DMS53 treated with DMSO at 0.1 percent for 48 hours (cell line): Measurements from ENCODE around the gene ZNF81.
"Not testable (repeated sequence)": the region's sequence is repeated elsewhere in the genome, so short reads cannot be mapped to it uniquely, and the experiment has no call there.

ENCODE experiments used
- DNase-seq: peaks from one replicate; lab custom pipeline; 2025; ENCODE audit not compliant: unreplicated experiment; lab: John Stamatoyannopoulos, UW

Gene ZNF81

GRCh38 chrX:47931970-47932369, 95.3 kb downstream of the ZNF81 start:
- not testable (repeated sequence) for DNase-seq

GRCh38 chrX:47933946-47934345, 97.2 kb downstream of the ZNF81 start:
- no peak for DNase-seq

- DNase-seq: no peak
These were observed 99.7 kb downstream of the ZNF81 start for GRCh38 chrX:47936224-47936939.

- DNase-seq: no peak
These were observed 100.2 kb downstream of the ZNF81 start for GRCh38 chrX:47936940-47937317.

GRCh38 chrX:47940448-47940847, 103.7 kb downstream of the ZNF81 start:
- no peak for DNase-seq

- no peak for DNase-seq
These were observed 104.7 kb downstream of the ZNF81 start for GRCh38 chrX:47941423-47941822.

GRCh38 chrX:47955295-47955694, 118.6 kb downstream of the ZNF81 start:
- DNase-seq: not testable (repeated sequence)

- DNase-seq: no peak
These were observed 119.3 kb downstream of the ZNF81 start for GRCh38 chrX:47956016-47956415.

GRCh38 chrX:47958206-47958605, 121.5 kb downstream of the ZNF81 start:
- DNase-seq: not testable (repeated sequence)

- DNase-seq: peak; percentile 3
These were observed 122.2 kb downstream of the ZNF81 start for GRCh38 chrX:47958761-47959342.

GRCh38 chrX:47960406-47960805, 123.7 kb downstream of the ZNF81 start:
- DNase-seq: no peak

- DNase-seq: not testable (repeated sequence)
These were observed 125.1 kb downstream of the ZNF81 start for GRCh38 chrX:47961830-47962229.

GRCh38 chrX:47965526-47965925, 128.8 kb downstream of the ZNF81 start:
- DNase-seq: not testable (repeated sequence)
